ENCODE data around the gene NOC4L. TPM values are rescaled to one million over a fixed set of nuclear protein-coding genes. Genes with fewer than 3 reads are reported as not detected.

The NOC4L gene
- total RNA-seq, 1 experiment from 2014 or later, result 36.5 TPM

DNA sequence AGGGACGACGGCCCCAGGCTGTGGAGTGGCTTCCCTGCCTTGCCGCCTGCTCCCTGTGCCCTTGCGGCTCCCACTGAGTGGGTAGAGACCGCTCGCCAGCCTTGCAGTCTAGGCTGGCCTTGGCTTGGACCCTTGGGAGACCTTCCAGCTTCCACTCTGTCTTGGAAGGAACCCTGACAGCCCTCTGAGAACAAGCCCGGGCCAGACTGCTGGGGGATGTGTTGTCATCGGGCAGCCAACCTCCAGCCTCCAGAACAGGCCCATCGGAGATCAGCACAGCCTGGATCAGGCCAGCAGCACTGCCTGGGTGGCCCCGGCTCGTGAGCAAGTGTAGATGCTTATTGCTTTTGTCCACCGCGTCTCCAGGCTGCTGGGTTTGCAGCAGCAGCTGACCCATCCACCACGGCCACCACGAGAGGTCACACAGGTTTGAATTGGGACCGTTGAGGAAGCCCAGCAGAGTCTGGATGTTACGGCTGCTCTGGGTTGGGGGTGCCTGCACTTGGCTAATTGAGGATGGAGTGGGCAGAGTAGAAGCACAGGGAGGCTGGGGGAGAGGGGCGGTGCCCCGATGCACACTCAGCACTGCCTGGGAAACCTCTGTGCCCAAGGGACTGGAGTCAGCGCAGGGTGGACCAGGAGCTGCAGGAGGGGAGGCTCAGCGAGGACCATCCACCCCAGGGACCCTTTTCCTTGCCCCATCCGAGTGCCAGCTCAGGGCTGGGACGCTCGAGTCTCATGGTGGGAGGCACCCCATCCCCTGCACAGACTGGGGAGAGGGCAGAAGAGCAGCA lies 55.5 kb downstream of the NOC4L start:
- Histone ChIP-seq H3K56ac (ENCODE audit: insufficient read length, low read depth, low read length) (no peak overlapping the region), H3K79me2 (ENCODE audit: insufficient read depth, low read length) (no peaks in the 10 kb centered on the region), H4K20me1 (ENCODE audit: control insufficient read depth, insufficient read depth, insufficient read length) (no peaks in the 10 kb centered on the region), H3K9me3 (ENCODE audit: control insufficient read depth, low read depth, low read length) (no peaks in the 10 kb centered on the region), H3K79me1 (ENCODE audit: insufficient read depth, low read depth, low read length, poor library complexity, severe bottlenecking) (no peaks in the 10 kb centered on the region), H3K9ac (ENCODE audit: extremely low read depth, insufficient read length, low read length) (no peak overlapping the region), H2BK5ac (ENCODE audit: insufficient read length, low read length) (no peak overlapping the region), H3K23me2 (ENCODE audit: insufficient read length, low read depth, low read length, poor library complexity, severe bottlenecking) (no peaks in the 10 kb centered on the region), H3K27me3 (ENCODE audit: insufficient read depth, low read length) (peaks cover 1% of the 10 kb centered on the region; the same call in 1 of the 2 replicates), H3K4ac (ENCODE audit: low read depth, low read length) (no peak overlapping the region), H3K14ac (ENCODE audit: insufficient read depth, low read length) (no peak overlapping the region), H4K8ac (replicated peaks; ENCODE audit: insufficient read length, low read depth, low read length) (no peak overlapping the region), H2BK120ac (ENCODE audit: low read depth, low read length, poor library complexity, severe bottlenecking) (no peak overlapping the region), H2BK15ac (ENCODE audit: low read depth, low read length) (no peak overlapping the region), H2AK5ac (ENCODE audit: insufficient read length, low read length) (no peak overlapping the region), H2AFZ (ENCODE audit: low read length) (no peak overlapping the region), H3K18ac (ENCODE audit: insufficient read length, low read depth, low read length) (no peak overlapping the region), H3K4me1 (ENCODE audit: insufficient read depth, low read length) (no peaks in the 10 kb centered on the region), H2BK12ac (ENCODE audit: insufficient read length, low read depth, low read length) (no peak overlapping the region), H3K23ac (ENCODE audit: insufficient read length, low read depth, low read length) (no peak overlapping the region), H4K5ac (ENCODE audit: insufficient read length, low read depth, low read length) (no peak overlapping the region), H4K91ac (ENCODE audit: insufficient read length, low read depth, low read length) (no peak overlapping the region), H3K27ac (ENCODE audit: insufficient read length, low read depth, low read length) (no peak overlapping the region), H3K4me2 (ENCODE audit: insufficient read depth, insufficient read length, low read length) (no peak overlapping the region), H3T11ph (ENCODE audit: low read length) (no peak overlapping the region), H2BK20ac (ENCODE audit: low read depth, low read length, poor library complexity, severe bottlenecking) (no peak overlapping the region)
- Mint-ChIP-seq H3K27me3 (ENCODE audit: low read depth) (peaks cover 77% of the 10 kb centered on the region), H3K36me3 (ENCODE audit: insufficient read depth in 1 of 3, low read depth in 3 of 3) (no peaks in the 10 kb centered on the region), H3K27ac (no peak overlapping the region), H3K9me3 (no peaks in the 10 kb centered on the region; a peak in 1 of 5 replicates), H3K4me1 (no peaks in the 10 kb centered on the region), H3K4me3 (no peak overlapping the region)
- TF ChIP-seq, protein P1, sequence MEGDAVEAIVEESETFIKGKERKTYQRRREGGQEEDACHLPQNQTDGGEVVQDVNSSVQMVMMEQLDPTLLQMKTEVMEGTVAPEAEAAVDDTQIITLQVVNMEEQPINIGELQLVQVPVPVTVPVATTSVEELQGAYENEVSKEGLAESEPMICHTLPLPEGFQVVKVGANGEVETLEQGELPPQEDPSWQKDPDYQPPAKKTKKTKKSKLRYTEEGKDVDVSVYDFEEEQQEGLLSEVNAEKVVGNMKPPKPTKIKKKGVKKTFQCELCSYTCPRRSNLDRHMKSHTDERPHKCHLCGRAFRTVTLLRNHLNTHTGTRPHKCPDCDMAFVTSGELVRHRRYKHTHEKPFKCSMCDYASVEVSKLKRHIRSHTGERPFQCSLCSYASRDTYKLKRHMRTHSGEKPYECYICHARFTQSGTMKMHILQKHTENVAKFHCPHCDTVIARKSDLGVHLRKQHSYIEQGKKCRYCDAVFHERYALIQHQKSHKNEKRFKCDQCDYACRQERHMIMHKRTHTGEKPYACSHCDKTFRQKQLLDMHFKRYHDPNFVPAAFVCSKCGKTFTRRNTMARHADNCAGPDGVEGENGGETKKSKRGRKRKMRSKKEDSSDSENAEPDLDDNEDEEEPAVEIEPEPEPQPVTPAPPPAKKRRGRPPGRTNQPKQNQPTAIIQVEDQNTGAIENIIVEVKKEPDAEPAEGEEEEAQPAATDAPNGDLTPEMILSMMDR (conservative IDR thresholded peaks at IDR 0.05), result no peak
- DNase-seq, result no peak
- no CpG with 5 or more reads among the region's 24 CpGs for WGBS (ENCODE audit: extremely low coverage, insufficient read length, low lambda C conversion rate)
